ENCODE results near the gene CYTH1.

DNA sequence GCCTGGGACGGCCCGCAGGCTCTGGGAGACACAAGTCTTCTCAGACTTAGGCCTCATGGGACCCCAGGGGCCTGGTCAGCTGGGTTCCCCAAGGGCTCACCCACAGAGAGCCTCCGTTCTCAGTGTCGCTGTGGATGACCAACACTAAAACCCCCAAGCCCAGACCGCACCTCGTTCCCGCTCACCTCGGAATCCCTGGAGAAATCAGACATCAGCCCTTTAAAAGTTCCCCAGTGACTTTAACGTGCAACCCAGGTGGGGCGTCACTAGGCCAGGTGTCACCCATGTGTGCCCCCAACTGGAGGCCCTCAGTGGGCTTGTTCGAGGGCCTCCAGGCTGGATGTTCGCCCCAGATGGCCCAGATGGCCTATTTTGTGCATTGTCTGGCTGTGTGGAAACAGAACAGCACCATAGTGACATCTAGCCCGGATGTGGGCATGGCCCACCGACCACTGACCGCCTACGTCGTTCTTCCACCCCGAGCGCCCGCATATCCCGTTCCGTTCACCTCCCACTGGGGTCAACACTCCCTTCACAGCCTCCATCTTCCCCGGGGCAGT, 152.6 kb downstream of the CYTH1 start:
- TF ChIP-seq, protein P1, sequence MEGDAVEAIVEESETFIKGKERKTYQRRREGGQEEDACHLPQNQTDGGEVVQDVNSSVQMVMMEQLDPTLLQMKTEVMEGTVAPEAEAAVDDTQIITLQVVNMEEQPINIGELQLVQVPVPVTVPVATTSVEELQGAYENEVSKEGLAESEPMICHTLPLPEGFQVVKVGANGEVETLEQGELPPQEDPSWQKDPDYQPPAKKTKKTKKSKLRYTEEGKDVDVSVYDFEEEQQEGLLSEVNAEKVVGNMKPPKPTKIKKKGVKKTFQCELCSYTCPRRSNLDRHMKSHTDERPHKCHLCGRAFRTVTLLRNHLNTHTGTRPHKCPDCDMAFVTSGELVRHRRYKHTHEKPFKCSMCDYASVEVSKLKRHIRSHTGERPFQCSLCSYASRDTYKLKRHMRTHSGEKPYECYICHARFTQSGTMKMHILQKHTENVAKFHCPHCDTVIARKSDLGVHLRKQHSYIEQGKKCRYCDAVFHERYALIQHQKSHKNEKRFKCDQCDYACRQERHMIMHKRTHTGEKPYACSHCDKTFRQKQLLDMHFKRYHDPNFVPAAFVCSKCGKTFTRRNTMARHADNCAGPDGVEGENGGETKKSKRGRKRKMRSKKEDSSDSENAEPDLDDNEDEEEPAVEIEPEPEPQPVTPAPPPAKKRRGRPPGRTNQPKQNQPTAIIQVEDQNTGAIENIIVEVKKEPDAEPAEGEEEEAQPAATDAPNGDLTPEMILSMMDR (IDR thresholded peaks at IDR 0.05): no peak
- no peak for TF ChIP-seq POLR2A (IDR thresholded peaks at IDR 0.05)

Measured in adrenal gland (tissue), 5 donors.